Measurements from ENCODE around the gene STK39.

DNA sequence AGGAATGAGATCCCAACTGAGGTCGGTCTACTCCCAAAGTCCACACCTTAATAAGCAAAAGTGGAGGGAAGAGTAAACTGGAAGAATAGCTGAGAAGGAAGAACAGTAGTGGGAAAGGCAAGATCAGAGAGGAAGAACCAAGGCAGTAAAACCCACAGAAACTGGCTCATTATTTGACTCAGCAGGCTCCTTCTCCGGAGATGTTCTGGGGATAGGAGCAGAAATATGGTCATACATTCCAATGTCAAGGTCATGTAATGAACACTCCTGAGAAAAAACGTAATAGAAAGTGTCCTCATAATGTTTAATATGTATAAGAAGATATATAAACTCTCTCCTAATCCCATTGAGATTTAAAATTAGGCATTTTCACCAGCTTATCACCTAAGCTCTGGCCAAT lies 39.5 kb downstream of the STK39 start:
- TF ChIP-seq, protein P1, sequence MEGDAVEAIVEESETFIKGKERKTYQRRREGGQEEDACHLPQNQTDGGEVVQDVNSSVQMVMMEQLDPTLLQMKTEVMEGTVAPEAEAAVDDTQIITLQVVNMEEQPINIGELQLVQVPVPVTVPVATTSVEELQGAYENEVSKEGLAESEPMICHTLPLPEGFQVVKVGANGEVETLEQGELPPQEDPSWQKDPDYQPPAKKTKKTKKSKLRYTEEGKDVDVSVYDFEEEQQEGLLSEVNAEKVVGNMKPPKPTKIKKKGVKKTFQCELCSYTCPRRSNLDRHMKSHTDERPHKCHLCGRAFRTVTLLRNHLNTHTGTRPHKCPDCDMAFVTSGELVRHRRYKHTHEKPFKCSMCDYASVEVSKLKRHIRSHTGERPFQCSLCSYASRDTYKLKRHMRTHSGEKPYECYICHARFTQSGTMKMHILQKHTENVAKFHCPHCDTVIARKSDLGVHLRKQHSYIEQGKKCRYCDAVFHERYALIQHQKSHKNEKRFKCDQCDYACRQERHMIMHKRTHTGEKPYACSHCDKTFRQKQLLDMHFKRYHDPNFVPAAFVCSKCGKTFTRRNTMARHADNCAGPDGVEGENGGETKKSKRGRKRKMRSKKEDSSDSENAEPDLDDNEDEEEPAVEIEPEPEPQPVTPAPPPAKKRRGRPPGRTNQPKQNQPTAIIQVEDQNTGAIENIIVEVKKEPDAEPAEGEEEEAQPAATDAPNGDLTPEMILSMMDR (optimal IDR thresholded peaks at IDR 0.05 in 1 of 3, IDR thresholded peaks at IDR 0.05 in 1 of 3, conservative IDR thresholded peaks at IDR 0.05 in 1 of 3; ENCODE audit: extremely low read depth in 1 of 3, insufficient read depth in 2 of 3, low read length in 3 of 3): no peak
- no peak for TF ChIP-seq EZH2 (IDR thresholded peaks at IDR 0.05; ENCODE audit: low read length)
